NCI-H128 (cell line): ENCODE results near the gene SEMA6D.

ENCODE experiments used
- DNase-seq: peaks from one replicate; lab custom pipeline; 2025; ENCODE audit not compliant: unreplicated experiment; lab: John Stamatoyannopoulos, UW

SEMA6D gene

DNA sequence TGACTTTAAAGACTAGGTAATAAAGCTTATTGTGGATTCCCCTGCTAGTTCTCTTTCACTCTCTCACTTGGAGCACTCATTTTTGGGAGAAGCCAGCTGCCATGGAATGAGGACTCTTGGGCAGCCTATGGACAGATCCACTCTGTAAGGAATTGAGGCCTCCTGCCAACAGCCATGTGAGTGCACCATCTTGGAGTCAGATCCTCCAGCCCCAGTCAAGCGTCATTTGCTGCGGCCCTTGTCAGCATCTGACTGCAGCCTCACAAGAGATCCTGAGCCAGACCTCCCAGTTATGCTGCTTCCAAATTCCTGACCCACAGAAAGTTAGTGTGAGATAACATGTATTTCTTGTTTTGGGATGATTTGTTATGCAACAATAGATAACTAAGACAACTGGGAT, 101.9 kb downstream of the SEMA6D start:
- no peak for DNase-seq

DNA sequence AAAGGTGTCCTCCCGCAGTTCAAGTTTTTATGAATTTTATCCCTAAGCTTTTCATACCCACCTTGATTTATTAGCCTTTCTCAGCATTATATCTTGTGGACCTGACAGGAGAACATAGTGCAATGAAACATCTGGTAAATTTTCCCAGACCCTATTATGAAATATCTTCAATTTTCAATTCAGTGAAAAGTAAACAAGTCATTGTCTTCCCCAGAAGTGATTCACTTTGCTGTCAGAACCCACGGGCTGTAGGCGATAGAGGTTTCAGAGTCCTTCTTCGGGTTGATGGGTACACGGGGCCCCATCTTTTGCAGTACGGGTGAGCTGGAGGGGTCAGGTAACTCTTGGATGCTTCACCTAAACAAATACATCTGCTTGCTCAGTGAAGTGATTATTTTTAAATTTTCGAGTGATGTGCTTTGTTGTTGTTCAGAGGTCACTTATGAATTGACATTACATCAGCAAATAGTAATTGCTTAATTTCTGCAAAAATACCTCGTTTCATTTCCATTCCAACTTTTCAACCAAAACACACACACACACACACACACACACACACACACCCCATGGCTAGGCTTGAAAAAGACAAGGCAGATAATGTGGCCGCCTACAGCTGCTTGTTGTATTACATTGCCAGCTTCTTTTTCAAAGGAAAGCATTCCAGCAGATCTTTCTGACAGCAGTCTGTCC, 102.9 kb downstream of the SEMA6D start:
- no peak for DNase-seq

DNA sequence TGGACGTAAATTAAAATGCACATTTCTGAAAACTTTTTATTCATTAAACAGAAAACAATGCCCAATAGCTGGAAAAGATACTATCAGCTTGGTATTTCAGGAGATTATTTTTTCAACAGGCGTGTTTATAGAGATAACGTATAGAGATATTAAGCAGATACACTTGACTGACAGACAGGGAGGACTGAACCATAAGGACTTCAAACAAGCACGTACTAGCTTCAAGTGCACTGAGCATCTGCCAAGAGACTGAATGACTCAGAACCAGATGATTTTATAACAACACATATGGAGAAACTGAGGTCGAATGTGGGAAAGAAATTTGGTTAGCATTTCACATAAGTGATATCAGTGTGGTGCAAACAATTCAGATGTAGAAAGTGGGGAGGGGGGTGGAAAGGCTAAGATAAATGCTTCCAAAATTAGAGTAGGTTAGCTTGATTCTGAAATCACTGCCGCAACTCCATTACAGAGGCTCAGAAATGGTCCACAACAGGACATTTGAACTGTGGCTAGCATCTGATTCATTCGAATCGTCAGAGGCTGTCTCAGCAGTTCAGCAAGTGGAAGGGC, 103.5 kb downstream of the SEMA6D start:
- DNase-seq, result no peak

DNA sequence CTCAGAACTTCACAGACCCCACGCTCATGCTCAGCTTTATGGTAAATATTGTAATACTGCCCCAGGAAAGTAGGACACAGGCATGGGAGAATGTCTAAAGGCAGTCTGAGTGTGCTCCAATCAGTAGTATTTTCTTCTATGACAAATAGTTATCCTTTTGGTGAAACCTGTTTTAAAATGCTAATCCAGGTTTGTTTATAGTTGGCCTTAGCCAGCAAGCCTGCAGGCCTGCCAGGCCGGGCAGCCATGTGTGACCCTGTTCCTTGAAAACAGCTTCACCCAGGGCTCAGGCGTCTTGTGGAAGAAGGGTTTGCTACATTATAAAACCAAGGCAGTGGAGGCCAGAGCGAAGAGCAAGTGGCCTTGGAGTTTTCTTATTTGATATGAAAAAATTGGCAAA, 104.7 kb downstream of the SEMA6D start:
- DNase-seq, result no peak
